HG02884 (cell line): Measurements from ENCODE around the gene BMI1.

ENCODE experiments used
- ATAC-seq: cut with Tn5 transposase; IDR thresholded peaks from one replicate; pipeline ENCODE4 v1.9.1; 2021; ENCODE audit warnings: mild to moderate bottlenecking, moderate library complexity; ENCODE audit not compliant: unreplicated experiment

BMI1 gene

DNA sequence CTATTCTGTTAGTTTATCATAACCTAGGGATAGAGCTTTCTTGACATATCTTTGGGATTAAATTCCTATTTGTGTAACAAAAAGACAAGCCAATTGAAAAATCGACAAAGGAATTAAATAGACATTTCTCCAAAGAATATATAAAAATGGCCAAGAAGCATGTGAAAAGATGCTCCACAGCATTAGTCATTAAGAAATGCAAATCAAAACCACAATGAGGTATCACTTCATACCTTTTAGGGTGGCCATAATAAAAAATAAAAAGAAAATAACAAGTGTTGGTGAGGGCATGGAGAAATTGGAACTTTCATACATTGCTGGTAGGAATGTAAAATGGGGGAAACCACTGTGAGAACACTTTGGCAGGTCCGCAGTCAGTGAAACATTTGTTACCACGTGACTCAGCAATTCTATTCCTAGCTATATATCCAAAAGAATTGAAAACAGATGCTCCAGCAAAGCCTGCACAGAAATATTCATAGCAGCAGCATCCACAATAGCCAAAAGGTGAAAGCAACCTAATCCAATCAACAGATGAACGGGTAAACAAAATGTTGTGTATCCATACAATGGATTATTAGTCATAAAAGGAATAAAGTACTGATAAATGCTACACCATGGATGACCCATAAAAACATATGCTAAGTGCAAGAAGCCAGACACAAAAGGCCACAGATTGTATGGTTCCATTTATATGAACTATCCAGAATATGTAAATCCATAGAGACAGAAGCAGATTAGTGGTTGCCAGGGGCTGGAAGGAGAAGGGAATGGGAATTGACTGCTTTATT is 44.9 kb downstream of the BMI1 start:
- ATAC-seq = no peak

- ATAC-seq = no peak
Observed at GRCh38 chr10:22366435-22366703, 45.5 kb downstream of the BMI1 start.

DNA sequence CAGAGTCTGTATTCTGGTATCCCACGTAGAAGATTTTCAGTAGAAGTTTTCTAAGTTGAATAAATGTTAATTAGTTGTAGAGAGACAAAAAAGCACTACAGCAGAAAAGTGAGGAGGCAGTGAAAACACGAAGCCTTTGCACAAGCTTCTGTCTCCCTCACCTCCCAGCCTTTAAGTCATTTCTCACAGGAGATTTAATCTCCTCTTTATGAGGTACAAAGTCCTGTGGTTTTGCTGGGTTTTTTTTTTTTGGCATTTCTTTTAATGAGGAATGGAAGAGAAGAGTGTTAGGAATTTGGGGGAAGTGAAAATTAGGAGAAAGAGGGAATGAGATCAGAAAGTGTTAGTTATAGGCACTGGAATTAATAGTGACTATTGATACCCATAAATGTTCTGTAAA is 45.9 kb downstream of the BMI1 start:
- no peak for ATAC-seq

GRCh38 chr10:22367471-22367870 is 46.6 kb downstream of the BMI1 start:
- no peak for ATAC-seq

GRCh38 chr10:22368402-22368801 is 47.5 kb downstream of the BMI1 start:
- no peak for ATAC-seq

DNA sequence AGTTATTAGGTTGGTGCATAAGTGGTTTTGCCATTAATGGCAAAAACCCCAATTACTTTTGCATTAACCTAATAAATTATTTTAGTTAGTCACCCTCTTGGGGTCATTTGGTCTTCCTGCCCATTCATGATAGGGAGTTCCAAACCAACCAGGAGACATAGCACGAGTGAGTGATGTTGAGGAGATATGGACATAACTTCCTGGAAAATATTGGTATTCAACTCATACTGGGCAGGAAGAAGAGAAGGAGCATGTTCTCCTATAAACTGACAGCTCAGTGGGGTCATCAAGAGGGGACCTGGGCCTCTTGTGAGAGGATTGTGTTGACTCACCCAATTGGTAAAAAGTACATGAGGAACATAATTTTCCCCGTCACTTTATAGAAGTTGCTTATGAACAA is 48.1 kb downstream of the BMI1 start:
- no peak for ATAC-seq

DNA sequence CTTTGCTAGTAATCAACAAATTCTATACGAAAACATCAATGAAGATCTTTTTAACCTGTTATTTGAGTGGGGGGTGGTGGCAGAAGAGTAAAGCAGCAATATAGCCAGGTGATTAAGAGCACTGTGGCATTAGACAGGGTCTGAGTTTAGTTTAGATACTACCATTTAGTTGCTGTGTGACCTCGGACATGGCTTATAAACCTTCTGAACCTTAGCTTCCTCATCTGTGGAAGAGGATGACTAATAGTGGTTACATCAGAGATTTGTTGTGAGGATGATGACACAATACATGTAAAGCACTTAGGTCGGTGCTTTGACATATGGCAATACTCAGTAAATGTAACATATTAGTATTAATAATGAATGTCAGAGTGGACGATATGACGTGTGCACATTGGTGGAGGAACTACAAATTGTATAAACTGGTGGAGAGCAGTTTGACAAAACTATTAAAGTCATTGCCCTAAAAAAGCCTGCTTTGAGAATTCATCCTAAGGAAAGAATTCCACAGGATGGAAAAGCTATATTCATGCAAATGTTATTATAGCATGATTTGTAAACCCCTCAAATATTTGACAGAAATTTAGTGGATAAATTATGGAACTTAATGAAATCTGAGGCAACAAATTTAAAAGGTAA is 48.7 kb downstream of the BMI1 start:
- ATAC-seq = peak; percentile 58

DNA sequence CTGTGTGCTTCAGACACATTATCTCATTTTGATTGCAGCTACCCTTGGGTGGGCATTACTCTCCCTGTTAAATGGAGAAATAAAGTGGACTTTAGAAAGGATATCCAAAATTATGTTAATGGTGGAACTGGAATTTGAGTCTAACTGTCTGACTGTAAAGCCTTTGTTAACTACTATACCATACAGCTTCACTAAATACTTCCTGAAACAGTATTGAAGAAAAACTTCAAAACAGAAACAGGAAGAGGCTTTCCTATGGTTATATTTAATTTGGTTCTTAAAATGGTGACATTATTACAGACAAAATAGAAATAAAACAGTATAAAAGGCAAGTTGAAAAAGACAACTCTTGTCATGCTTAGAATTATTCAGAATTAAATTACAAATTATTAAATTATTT is 49.4 kb downstream of the BMI1 start:
- ATAC-seq = no peak

DNA sequence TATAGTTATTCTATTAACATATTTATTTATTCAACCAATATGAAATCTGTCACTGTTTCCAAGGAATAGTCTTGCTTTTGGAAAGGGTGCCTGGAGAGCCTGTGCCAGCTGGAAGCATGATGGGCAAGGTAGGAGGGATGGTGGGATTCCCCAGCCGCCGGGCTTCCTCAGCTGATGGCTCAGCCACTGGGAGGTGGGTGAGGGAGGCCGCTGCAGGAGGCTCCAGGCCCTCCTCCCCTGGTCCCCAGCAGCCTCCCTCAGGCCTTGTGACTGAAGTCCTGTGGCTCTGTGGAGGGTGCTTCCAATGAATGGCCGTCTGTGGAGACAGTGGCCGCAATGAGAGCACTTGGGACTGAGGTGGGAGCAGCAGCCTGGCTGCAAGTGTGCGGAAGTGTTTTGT is 51.4 kb downstream of the BMI1 start:
- ATAC-seq = no peak

DNA sequence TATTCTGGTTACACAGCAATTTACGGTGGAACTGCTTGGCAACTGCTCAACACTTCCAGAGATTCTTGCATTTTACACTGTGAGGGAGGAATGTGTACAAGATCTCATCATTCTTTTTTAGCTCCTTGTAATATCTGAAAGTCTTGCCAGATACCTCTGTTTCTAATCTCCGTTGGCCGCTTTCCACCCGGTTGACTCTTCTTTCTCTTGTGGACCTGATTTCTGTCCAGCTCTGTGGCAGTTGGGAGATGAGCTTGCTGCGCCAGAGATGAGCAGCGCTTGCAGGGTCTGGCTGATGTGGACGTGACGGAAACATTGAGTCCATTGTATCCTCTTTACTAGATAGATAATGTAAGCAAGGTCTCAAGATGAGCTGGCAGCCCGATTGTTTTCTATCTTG is 52.0 kb downstream of the BMI1 start:
- no peak for ATAC-seq

DNA sequence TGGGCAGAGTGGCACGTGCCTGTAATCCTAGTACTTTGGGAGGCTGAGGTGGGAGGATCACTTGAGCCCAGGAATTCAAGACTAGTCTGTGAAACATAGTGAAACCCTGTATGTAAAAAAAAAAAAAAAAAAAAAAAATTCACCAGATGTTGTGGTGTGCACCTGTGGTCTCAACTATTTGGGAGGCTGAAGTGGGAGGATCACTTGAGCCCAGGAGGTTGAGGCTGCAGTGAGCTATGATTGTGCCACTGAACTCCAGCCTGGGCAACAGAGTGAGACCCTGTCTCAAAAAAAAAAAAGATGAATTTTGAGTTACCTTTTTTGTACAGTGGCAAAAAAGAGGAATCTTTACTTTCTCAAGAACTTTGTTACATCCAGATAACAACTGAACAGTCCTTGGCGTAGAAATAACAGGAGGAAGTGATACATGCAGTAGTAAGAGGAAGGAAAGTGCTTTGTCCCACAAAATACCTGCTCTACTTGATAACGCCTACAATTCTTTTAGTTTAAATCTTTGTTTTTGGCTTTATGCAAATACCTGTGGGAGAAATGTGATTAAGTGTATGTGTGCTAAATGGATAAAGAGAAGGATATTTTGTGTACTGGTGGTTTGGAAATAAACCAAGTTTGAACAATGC is 53.7 kb downstream of the BMI1 start:
- ATAC-seq = no peak

GRCh38 chr10:22379059-22379458 is 58.2 kb downstream of the BMI1 start:
- ATAC-seq = peak; percentile 46
